GM18505 (cell line): ENCODE results near the gene LRRC71.

ENCODE experiments used
- ATAC-seq: cut with Tn5 transposase; IDR thresholded peaks from one replicate; pipeline ENCODE4 v1.9.1; 2021; ENCODE audit not compliant: unreplicated experiment
- POLR2A ChIP-seq: IDR thresholded peaks from 4 replicates; pipeline ENCODE4 v1.6.1; 2011; ENCODE audit warnings: borderline replicate concordance; ENCODE audit not compliant: insufficient read depth, insufficient read length; ENCODE audit errors: extremely low read depth

Gene LRRC71

GRCh38 chr1:156904187-156904959 lies 16.1 kb upstream of the LRRC71 start:
- ATAC-seq, result no peak
- TF ChIP-seq POLR2A, result no peak

GRCh38 chr1:156905176-156905575 lies 15.3 kb upstream of the LRRC71 start:
- no peak for ATAC-seq

GRCh38 chr1:156905651-156906050 lies 14.8 kb upstream of the LRRC71 start:
- ATAC-seq, result no peak

More at GRCh38 chr1:156905176-156905575, 15.3 kb upstream of the LRRC71 start:
- TF ChIP-seq POLR2A, result no peak

GRCh38 chr1:156906206-156906906 lies 14.1 kb upstream of the LRRC71 start:
- TF ChIP-seq POLR2A, result no peak
- no peak for ATAC-seq

More at GRCh38 chr1:156905651-156906050, 14.8 kb upstream of the LRRC71 start:
- no peak for TF ChIP-seq POLR2A

- no peak for ATAC-seq
- no peak for TF ChIP-seq POLR2A
These were observed 11.9 kb upstream of the LRRC71 start for GRCh38 chr1:156908541-156908940.

- TF ChIP-seq POLR2A, result no peak
- ATAC-seq, result no peak
These were observed 11.5 kb upstream of the LRRC71 start for GRCh38 chr1:156908955-156909354.

- ATAC-seq, result no peak
- no peak for TF ChIP-seq POLR2A
These were observed 10.8 kb upstream of the LRRC71 start for GRCh38 chr1:156909671-156910070.

- no peak for TF ChIP-seq POLR2A
- no peak for ATAC-seq
These were observed 10.1 kb upstream of the LRRC71 start for GRCh38 chr1:156910309-156910782.

GRCh38 chr1:156911577-156912298 lies 8.7 kb upstream of the LRRC71 start:
- TF ChIP-seq POLR2A, result no peak
- no peak for ATAC-seq

- ATAC-seq, result no peak
- no peak for TF ChIP-seq POLR2A
These were observed 8.1 kb upstream of the LRRC71 start for GRCh38 chr1:156912310-156912709.

GRCh38 chr1:156912861-156913808 lies 7.3 kb upstream of the LRRC71 start:
- no peak for ATAC-seq
- no peak for TF ChIP-seq POLR2A

- TF ChIP-seq POLR2A, result no peak
- no peak for ATAC-seq
These were observed 6.5 kb upstream of the LRRC71 start for GRCh38 chr1:156913809-156914387.

- no peak for TF ChIP-seq POLR2A
- ATAC-seq, result no peak
These were observed 6.0 kb upstream of the LRRC71 start for GRCh38 chr1:156914440-156914856.

GRCh38 chr1:156921053-156921529 lies 659 bp downstream of the LRRC71 start:
- ATAC-seq, result no peak
- TF ChIP-seq POLR2A, result no peak
